Endothelial cell of umbilical vein (primary cell): ENCODE results near the gene TRAF3. TPM values are rescaled to one million over a fixed set of nuclear protein-coding genes. Genes with fewer than 3 reads are reported as not detected.

ENCODE experiments used
- BruUV-seq: library from RNA; stranded (reverse); fragments of 400-500 nt; replicated peaks from 2 replicates; lab custom pipeline; 2021; lab: Mats Ljungman, UMichigan
- CTCF ChIA-PET: fragments of 300-600, 350-600 bp; sonication (Branson Sonifier 250); formaldehyde crosslinking; loops from one replicate; lab custom pipeline; 2021; ENCODE audit warnings: antibody characterized with exemption, inconsistent platforms; lab: Charles Lee
- POLR2A ChIA-PET: fragments of 300-600, 350-600 bp; sonication (Branson Sonifier 250); formaldehyde crosslinking; loops from one replicate; lab custom pipeline; 2021; ENCODE audit warnings: antibody characterized with exemption, inconsistent platforms; lab: Charles Lee
- DNase-seq: peaks from one replicate; pipeline ENCODE4 v3.0.0-alpha.2; 2011; ENCODE audit warnings: low read depth, low spot score
- FAIRE-seq: peaks from 2 replicates; lab custom pipeline; 2011; peaks lifted over from hg19 to GRCh38; lab: Jason Lieb, UNC
- H2AFZ ChIP-seq: 2 replicates; pipeline ENCODE4 v1.6.0; 2012; ENCODE audit warnings: low read depth, low read length, control low read depth, inconsistent platforms
- H3K27ac ChIP-seq: 2 replicates; pipeline ENCODE4 v1.5.1; 2011; ENCODE audit warnings: low read depth, mild to moderate bottlenecking, control low read depth, low read length, moderate library complexity; ENCODE audit not compliant: insufficient read depth
- H3K27me3 ChIP-seq, 2 experiments: 2 replicates each; pipeline versions ENCODE4 v1.6.0 to v1.6.1; 2011; ENCODE audit warnings: low read length in 2 of 2, mixed read lengths in 1 of 2; ENCODE audit not compliant: control insufficient read depth in 2 of 2, insufficient read depth in 2 of 2
- H3K36me3 ChIP-seq, 2 experiments: 2 replicates in 1 of 2; 3 replicates in 1 of 2; pipeline ENCODE4 v1.5.1; 2011; ENCODE audit warnings: low read length in 2 of 2, mild to moderate bottlenecking in 1 of 2, moderate library complexity in 1 of 2; ENCODE audit not compliant: control insufficient read depth in 2 of 2, insufficient read depth in 2 of 2; ENCODE audit errors: extremely low read depth in 1 of 2
- H3K4me1 ChIP-seq: 3 replicates; pipeline ENCODE4 v1.5.1; 2011; ENCODE audit warnings: mild to moderate bottlenecking, low read length; ENCODE audit not compliant: control insufficient read depth, insufficient read depth; ENCODE audit errors: extremely low read depth
- H3K4me2 ChIP-seq: 2 replicates; pipeline ENCODE4 v1.6.1; 2011; ENCODE audit warnings: low read length, control low read depth, mixed read lengths; ENCODE audit not compliant: insufficient read depth
- H3K4me3 ChIP-seq, 3 experiments: fragments of 200-600 bp in 1 of 3; sonication (generic), shearing (Covaris generic) in 1 of 3; replicated peaks in 1 of 3; 2 replicates each; pipeline ENCODE4 v1.5.1; 2011 to 2016; ENCODE audit warnings: control low read depth in 3 of 3, low read length in 3 of 3, mild to moderate bottlenecking in 2 of 3, inconsistent platforms in 1 of 3, low read depth in 1 of 3, moderate library complexity in 1 of 3; ENCODE audit not compliant: insufficient read depth in 1 of 3
- H3K79me2 ChIP-seq: 2 replicates; pipeline ENCODE4 v1.6.0; 2012; ENCODE audit warnings: low read length, inconsistent platforms; ENCODE audit not compliant: control insufficient read depth, insufficient read depth
- H3K9ac ChIP-seq: replicated peaks from 2 replicates; pipeline ENCODE3; 2011; ENCODE audit warnings: low read length, control low read depth; ENCODE audit not compliant: insufficient read depth; ENCODE audit errors: extremely low read depth
- H3K9me1 ChIP-seq: replicated peaks from 3 replicates; pipeline ENCODE4 v1.6.0; 2011; ENCODE audit warnings: mild to moderate bottlenecking, low read length; ENCODE audit not compliant: control insufficient read depth, insufficient read depth; ENCODE audit errors: extremely low read depth
- H3K9me3 ChIP-seq: replicated peaks from 2 replicates; pipeline ENCODE4 v1.5.1; 2012; ENCODE audit warnings: low read length, inconsistent platforms; ENCODE audit not compliant: control insufficient read depth, insufficient read depth
- H4K20me1 ChIP-seq: replicated peaks from 2 replicates; pipeline ENCODE3; 2011; ENCODE audit warnings: mild to moderate bottlenecking, low read length; ENCODE audit not compliant: control insufficient read depth, insufficient read depth; ENCODE audit errors: extremely low read depth
- EZH2 ChIP-seq: IDR thresholded peaks from 2 replicates; pipeline ENCODE4 v1.6.1; 2012; ENCODE audit warnings: borderline replicate concordance, low read depth, mild to moderate bottlenecking, moderate library complexity, low read length, inconsistent platforms; ENCODE audit not compliant: severe bottlenecking
- FOS ChIP-seq: IDR thresholded peaks from 2 replicates; pipeline ENCODE4 v1.6.1; 2011; ENCODE audit warnings: mild to moderate bottlenecking, low read length, moderate library complexity, borderline replicate concordance; ENCODE audit not compliant: insufficient read depth
- GATA2 ChIP-seq: IDR thresholded peaks from 2 replicates; pipeline ENCODE4 v1.7.0; 2011; ENCODE audit warnings: low read depth, mild to moderate bottlenecking, moderate library complexity, mixed read lengths, low read length; ENCODE audit not compliant: insufficient read length, insufficient read depth
- JUN ChIP-seq: IDR thresholded peaks from 2 replicates; pipeline ENCODE4 v1.6.1; 2011; ENCODE audit warnings: borderline replicate concordance, low read depth; ENCODE audit not compliant: insufficient read length, insufficient read depth
- MYC ChIP-seq: IDR thresholded peaks from one replicate; pipeline ENCODE4 v1.6.1; 2011; ENCODE audit warnings: mild to moderate bottlenecking, low read depth, low read length
- POLR2A ChIP-seq: IDR thresholded peaks from 2 replicates; pipeline ENCODE4 v1.6.1; 2012; ENCODE audit warnings: low read depth, mild to moderate bottlenecking, control low read depth, low read length
- POLR2AphosphoS5 ChIP-seq: IDR thresholded peaks from 2 replicates; pipeline ENCODE4 v1.6.1; 2012; ENCODE audit warnings: low read depth, mild to moderate bottlenecking, control low read depth, low read length, moderate library complexity; ENCODE audit not compliant: insufficient read depth
- dilution Hi-C: fragments of 300-500 bp; cut with MboI; formaldehyde crosslinking; loops from one replicate; pipeline ENCODE4 v1.15.0; 2019; ENCODE audit warnings: low sequenced_read_pairs; ENCODE audit not compliant: extremely low pct_ligation_motif_present
- intact Hi-C: fragments of 100-400 bp; cut with micrococcal nuclease; formaldehyde crosslinking; loops from one replicate; pipeline ENCODE4 v1.10.0; 2022
- polyA plus RNA-seq, 4 experiments: library from polyadenylated mRNA; depleted of rRNA in 3 of 4; stranded (reverse) in 3 of 4; unstranded in 1 of 4; fragments of >200 nt; gene quantifications; 2 replicates each; pipeline versions ENCODE4 v1.2.1 to v1.2.3, GENCODE V29; 2011 to 2012; ENCODE audit warnings: missing spikeins in 1 of 4
- total RNA-seq: library from RNA; stranded (reverse); gene quantifications from 2 replicates; pipeline ENCODE4 v1.2.3, GENCODE V29; 2021
- TF ChIP-seq, protein P1 (sequence below): IDR thresholded peaks from 2 replicates; pipeline ENCODE4 v1.6.1; 2011; ENCODE audit not compliant: insufficient read depth, insufficient read length
- TF ChIP-seq, protein P2 (sequence below), 2 donors: IDR thresholded peaks; 1 replicate in 1 of 2; 2 replicates in 1 of 2; pipeline ENCODE4 v1.5.1; 2011; ENCODE audit warnings: low read length in 2 of 2, mild to moderate bottlenecking in 2 of 2, moderate library complexity in 2 of 2, control low read depth in 1 of 2, inconsistent platforms in 1 of 2, low read depth in 1 of 2; ENCODE audit not compliant: insufficient read depth in 1 of 2; ENCODE audit errors: extremely low read depth in 1 of 2

TRAF3 gene
- total and polyA plus RNA-seq, 2 donors (not counting 3 experiments of a cell fraction or from before 2014, with no cell fraction given), result 14.4 to 27.6 TPM

DNA sequence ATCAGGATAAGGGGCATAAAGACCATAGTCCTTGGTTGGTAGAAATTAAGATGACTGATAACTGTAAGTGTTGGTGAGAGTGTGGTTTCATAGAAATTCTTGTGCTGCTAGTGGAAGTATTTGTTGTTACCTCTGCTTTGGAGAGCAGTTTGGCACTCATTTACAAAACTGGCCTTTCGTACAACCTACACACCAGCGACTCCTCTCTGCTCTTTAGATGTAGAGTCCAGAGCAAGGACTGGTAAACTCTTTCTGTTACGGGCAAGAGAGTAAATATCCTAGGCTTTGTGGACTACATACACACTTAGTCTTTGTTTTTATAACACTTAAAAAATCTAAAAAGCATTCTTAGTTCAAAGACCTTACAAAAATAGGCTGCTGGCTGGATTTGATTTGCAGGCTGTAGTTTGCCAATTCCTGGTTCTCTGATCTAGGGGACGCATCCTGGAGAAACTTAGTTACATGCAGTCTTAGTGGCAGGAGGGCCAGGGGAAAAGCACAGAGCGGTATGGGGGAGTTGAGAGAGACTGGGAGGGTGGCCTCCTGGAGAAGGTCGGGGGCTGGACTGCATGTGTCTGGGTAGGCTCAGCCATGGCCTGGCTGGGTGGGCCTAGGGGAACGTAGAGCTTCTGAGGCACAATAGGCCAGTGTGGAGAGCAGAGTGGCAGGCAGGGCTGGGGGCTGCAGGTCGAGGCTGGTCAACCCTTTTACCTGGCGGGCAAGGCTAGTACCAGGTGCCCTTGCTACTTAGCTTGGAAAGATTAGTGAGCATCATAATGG, 89.9 kb downstream of the TRAF3 start:
- H3K4me1 ChIP-seq, result no peaks in the 10 kb centered on the region

More for the DNA sequence above, 89.9 kb downstream of the TRAF3 start:
- H3K27ac ChIP-seq, result no peak overlapping the region
- no peaks in the 10 kb centered on the region for H3K9me1 ChIP-seq
- peaks cover 0 to 8% of the 10 kb centered on the region in 2 experiments for H3K36me3 ChIP-seq
- POLR2A ChIA-PET, result no interaction called here
- H3K4me2 ChIP-seq, result no peak overlapping the region
- no peak overlapping the region for H2AFZ ChIP-seq
- CTCF ChIA-PET, result no interaction called here
- no peak overlapping the region for H3K9ac ChIP-seq
- intact Hi-C loops (no loop called here), dilution Hi-C loops (no loop called here)
- H3K4me3 ChIP-seq, result no peak overlapping the region
- H3K9me3 ChIP-seq, result no peaks in the 10 kb centered on the region
- no TSS peak for BruUV-seq
- TF ChIP-seq EZH2, result no peak
- TF ChIP-seq JUN, result no peak
- TF ChIP-seq MYC, result no peak
- TF ChIP-seq POLR2A, result no peak
- TF ChIP-seq, protein P1, sequence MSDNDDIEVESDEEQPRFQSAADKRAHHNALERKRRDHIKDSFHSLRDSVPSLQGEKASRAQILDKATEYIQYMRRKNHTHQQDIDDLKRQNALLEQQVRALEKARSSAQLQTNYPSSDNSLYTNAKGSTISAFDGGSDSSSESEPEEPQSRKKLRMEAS, result no peak
- TF ChIP-seq FOS, result no peak
- no peak for TF ChIP-seq POLR2AphosphoS5
- TF ChIP-seq, protein P2, sequence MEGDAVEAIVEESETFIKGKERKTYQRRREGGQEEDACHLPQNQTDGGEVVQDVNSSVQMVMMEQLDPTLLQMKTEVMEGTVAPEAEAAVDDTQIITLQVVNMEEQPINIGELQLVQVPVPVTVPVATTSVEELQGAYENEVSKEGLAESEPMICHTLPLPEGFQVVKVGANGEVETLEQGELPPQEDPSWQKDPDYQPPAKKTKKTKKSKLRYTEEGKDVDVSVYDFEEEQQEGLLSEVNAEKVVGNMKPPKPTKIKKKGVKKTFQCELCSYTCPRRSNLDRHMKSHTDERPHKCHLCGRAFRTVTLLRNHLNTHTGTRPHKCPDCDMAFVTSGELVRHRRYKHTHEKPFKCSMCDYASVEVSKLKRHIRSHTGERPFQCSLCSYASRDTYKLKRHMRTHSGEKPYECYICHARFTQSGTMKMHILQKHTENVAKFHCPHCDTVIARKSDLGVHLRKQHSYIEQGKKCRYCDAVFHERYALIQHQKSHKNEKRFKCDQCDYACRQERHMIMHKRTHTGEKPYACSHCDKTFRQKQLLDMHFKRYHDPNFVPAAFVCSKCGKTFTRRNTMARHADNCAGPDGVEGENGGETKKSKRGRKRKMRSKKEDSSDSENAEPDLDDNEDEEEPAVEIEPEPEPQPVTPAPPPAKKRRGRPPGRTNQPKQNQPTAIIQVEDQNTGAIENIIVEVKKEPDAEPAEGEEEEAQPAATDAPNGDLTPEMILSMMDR (IDR thresholded peaks at IDR 0.05; ENCODE audit: extremely low read depth in 1 of 2, insufficient read depth in 1 of 2, low read depth in 1 of 2, low read length in 2 of 2), result no peak
- no peak for TF ChIP-seq GATA2
- H4K20me1 ChIP-seq, result no peaks in the 10 kb centered on the region
- no peaks in the 10 kb centered on the region for H3K27me3 ChIP-seq
- no peaks in the 10 kb centered on the region for H3K79me2 ChIP-seq
- FAIRE-seq, result no peak
- no peak for DNase-seq
